PFSK-1 (cell line): ENCODE results near the gene ARHGEF16.

Source experiments
- POLR2AphosphoS5 ChIP-seq: IDR thresholded peaks from 2 replicates; pipeline ENCODE4 v1.6.1; 2012; ENCODE audit warnings: low read depth, mild to moderate bottlenecking, control low read depth, low read length, moderate library complexity
- TAF1 ChIP-seq: IDR thresholded peaks from 2 replicates; pipeline ENCODE4 v1.6.1; 2012; ENCODE audit warnings: low read length, control low read depth, borderline replicate concordance; ENCODE audit not compliant: insufficient read depth
- TF ChIP-seq, protein P1 (sequence below), 2 experiments: IDR thresholded peaks; 2 replicates each; pipeline versions ENCODE4 v1.6.1 to v1.8.0; 2011 to 2012; ENCODE audit warnings: low read depth in 2 of 2, low read length in 2 of 2, control low read depth in 1 of 2, inconsistent platforms in 1 of 2, mild to moderate bottlenecking in 1 of 2, moderate library complexity in 1 of 2; ENCODE audit not compliant: insufficient read depth in 1 of 2

DNA sequence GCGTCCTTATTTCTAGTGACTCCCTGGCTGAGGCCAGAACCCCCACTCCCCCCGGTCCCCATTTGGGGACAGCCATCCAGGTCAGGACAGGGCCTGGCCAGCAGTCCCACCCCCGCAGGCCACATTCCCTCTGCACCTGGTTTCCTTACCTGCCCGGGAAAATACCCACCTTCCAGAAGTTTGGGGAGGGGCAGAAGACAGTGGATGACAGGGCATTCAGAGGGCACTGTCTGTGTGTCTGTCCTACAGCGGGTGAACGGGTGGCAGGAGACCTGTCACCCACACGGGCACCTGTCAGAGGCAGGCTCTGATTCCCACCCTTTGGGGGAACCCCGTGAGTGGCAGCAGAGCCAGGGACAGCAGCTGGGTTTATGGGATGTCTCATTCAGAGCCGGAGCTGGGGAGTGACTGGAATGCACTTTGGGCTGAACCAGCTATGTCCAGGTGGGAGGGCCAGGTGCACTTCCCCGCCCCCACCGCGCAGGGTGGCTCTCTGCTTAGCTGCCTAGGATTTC lies 2.0 kb downstream of the ARHGEF16 start:
- TF ChIP-seq, protein P1, sequence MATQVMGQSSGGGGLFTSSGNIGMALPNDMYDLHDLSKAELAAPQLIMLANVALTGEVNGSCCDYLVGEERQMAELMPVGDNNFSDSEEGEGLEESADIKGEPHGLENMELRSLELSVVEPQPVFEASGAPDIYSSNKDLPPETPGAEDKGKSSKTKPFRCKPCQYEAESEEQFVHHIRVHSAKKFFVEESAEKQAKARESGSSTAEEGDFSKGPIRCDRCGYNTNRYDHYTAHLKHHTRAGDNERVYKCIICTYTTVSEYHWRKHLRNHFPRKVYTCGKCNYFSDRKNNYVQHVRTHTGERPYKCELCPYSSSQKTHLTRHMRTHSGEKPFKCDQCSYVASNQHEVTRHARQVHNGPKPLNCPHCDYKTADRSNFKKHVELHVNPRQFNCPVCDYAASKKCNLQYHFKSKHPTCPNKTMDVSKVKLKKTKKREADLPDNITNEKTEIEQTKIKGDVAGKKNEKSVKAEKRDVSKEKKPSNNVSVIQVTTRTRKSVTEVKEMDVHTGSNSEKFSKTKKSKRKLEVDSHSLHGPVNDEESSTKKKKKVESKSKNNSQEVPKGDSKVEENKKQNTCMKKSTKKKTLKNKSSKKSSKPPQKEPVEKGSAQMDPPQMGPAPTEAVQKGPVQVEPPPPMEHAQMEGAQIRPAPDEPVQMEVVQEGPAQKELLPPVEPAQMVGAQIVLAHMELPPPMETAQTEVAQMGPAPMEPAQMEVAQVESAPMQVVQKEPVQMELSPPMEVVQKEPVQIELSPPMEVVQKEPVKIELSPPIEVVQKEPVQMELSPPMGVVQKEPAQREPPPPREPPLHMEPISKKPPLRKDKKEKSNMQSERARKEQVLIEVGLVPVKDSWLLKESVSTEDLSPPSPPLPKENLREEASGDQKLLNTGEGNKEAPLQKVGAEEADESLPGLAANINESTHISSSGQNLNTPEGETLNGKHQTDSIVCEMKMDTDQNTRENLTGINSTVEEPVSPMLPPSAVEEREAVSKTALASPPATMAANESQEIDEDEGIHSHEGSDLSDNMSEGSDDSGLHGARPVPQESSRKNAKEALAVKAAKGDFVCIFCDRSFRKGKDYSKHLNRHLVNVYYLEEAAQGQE (IDR thresholded peaks at IDR 0.05; ENCODE audit: insufficient read depth in 1 of 2, low read depth in 2 of 2, low read length in 2 of 2), result no peak
- no peak for TF ChIP-seq TAF1
- no peak for TF ChIP-seq POLR2AphosphoS5
